ENCODE data around the gene ADGRL3.

GRCh38 chr4:61909031-61909430 lies 708.9 kb downstream of the ADGRL3 start:
- TF ChIP-seq CTCF (IDR thresholded peaks at IDR 0.05; ENCODE audit: low read depth, low read length, missing input control) = no peak
- no peak for TF ChIP-seq RAD21 (IDR thresholded peaks at IDR 0.05)
- no peak for TF ChIP-seq GABPA (IDR thresholded peaks at IDR 0.05 in 1 of 2, conservative IDR thresholded peaks at IDR 0.05 in 1 of 2)
- no peak for TF ChIP-seq MAX (IDR thresholded peaks at IDR 0.05)
- no peak for TF ChIP-seq SP1 (IDR thresholded peaks at IDR 0.05)
- no peak for TF ChIP-seq RXRA (IDR thresholded peaks at IDR 0.05)

Measured in liver (tissue), 3 donors.